Skin epidermis (tissue), 12 donors: ENCODE measurements around the gene ADGRL3.
A peak's percentile ranks its signal among the peaks of the same experiment; 100 is the strongest.

Experiments used
- H3K27ac ChIP-seq, 21 experiments: fragments of 200-600 bp; sonication (generic) in 11 of 21; one replicate each; pipeline ENCODE4 v1.5.0; 2020; ENCODE audit warnings: mild to moderate bottlenecking in 3 of 21, inconsistent platforms in 2 of 21, moderate library complexity in 2 of 21
- H3K4me3 ChIP-seq, 7 experiments: fragments of 200-600 bp; sonication (generic) in 2 of 7; one replicate each; pipeline ENCODE4 v1.5.0; 2020; ENCODE audit warnings: inconsistent platforms in 2 of 7, mild to moderate bottlenecking in 2 of 7, moderate library complexity in 1 of 7

Gene ADGRL3

GRCh38 chr4:61273233-61273632 is 73.1 kb downstream of the ADGRL3 start:
- H3K27ac ChIP-seq: peak overlapping the region in 1 of 21 experiments; percentile 9
- no peak overlapping the region for H3K4me3 ChIP-seq

GRCh38 chr4:61274286-61274685 is 74.2 kb downstream of the ADGRL3 start:
- Histone ChIP-seq H3K27ac (no peak overlapping the region), H3K4me3 (no peak overlapping the region)

DNA sequence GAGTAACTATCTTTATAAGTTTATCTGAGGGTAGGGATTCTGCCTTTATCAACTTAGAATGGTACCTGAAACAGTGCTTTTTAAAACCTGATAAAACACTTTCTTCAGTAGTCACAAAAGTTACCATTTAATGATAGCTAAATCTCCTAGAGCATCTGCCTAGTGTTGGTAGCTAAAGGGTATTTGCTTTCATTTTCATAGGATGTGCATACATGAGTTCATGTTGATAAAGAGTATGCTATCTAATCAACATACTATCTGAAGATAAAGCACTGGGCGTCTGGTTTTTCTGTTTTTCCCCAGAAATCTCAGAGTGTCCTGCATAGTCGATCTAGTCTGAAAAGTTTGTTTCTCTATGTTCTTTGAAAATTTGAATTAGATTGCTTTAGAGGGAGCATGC is 75.1 kb downstream of the ADGRL3 start:
- Histone ChIP-seq H3K4me3 (no peak overlapping the region), H3K27ac (no peak overlapping the region)

GRCh38 chr4:61276029-61276428 is 75.9 kb downstream of the ADGRL3 start:
- no peak overlapping the region for H3K27ac ChIP-seq
- H3K4me3 ChIP-seq: no peak overlapping the region

DNA sequence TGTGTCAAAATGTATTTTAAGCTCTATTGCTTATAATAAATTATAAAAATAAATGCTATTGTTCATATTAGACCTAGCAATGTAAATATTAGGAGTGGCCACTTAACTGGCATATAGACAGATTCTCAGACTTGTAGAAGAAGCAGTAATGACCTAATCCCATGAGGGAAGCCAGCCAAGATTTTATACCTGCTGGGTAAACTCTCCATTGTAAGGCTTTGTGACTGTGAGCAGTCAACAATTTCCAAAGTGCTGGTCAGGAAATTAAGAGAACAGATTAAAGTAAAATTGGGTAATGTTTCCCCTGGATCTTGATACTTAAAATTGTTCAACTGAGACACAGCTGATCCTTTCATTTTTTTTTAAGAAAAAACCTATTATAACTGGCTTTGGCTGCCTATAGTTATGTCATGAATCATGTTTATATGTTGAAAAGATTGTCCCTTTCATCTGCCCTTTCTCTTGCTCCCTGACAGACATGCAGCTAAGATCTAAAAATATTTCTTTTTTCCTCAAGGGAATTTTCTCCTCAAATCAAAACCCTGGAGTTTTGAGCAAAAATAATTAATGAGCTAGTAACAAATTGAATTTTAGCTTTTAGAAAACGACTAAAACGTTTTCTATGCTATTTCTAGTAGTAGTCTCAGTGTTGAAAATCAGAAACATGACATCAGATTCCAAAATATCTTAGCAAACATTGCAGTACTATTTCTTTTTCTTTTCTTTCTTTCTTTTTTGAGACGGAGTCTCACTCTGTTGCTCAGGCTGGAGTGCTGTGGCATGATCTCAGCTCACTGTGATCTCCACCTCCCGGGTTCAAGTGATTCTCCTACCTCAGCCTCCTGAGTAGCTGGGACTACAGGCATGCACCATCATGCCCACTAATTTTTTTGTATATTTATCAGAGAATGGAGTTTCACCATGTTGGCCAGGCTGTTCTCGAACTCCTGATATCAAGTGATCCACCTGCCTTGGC is 77.9 kb downstream of the ADGRL3 start:
- peak overlapping the region in 1 of 21 experiments; percentile 18 for H3K27ac ChIP-seq

DNA sequence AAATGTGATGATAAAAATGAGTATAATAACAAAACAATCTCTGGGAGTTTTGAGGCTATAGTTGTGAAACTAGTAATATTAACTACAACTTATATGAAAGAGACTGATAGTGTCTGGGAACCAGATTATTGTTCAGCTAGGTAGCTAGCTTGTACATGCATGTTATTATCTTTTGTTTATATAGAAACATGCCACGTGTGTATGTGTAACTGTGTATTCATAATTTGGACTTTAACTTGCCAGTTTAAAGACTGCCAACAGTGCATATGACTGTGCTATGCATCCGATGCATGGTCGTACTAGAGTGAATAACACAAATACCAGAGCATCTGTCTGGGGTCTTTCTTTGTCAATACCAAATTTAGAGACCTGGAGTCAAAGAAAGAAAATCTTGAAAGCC is 92.2 kb downstream of the ADGRL3 start:
- no peak overlapping the region for H3K27ac ChIP-seq
- H3K4me3 ChIP-seq: no peak overlapping the region

More for the DNA sequence above, 77.9 kb downstream of the ADGRL3 start:
- H3K4me3 ChIP-seq: no peak overlapping the region

DNA sequence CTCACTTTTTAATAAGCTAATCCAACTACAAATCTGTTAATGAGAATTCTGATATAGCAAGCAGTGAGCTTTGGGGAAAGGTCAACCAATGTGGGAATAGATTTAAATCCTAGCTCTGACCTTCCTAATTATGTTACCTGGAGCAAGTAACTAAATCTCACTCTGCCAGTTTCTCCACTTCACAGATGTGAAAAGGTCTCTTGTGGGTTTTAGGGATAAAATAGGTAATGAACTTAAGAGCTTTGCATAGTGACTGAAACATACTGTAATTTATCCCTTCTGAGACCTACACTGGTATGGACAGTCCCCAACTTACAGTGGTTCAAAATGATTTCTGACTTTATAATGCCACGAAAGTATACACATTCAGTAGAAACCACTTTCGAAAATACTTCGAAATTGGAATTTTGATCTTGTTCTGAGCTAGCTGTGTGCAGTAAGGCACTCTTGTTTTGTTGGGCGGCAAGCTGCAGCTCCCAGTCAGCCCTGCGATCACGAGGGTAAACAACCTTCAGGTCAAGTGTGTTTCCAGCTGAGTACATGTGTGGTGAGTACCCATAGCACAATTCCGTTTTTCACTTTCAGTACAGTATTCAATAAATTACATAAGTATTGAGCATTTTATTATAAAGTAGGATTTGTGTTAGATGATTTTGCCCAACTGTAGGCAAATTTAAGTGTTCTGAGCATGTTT is 93.7 kb downstream of the ADGRL3 start:
- H3K27ac ChIP-seq: no peak overlapping the region
- no peak overlapping the region for H3K4me3 ChIP-seq

- Histone ChIP-seq H3K27ac (no peak overlapping the region), H3K4me3 (no peak overlapping the region)
These were observed 94.8 kb downstream of the ADGRL3 start for GRCh38 chr4:61294936-61295335.

DNA sequence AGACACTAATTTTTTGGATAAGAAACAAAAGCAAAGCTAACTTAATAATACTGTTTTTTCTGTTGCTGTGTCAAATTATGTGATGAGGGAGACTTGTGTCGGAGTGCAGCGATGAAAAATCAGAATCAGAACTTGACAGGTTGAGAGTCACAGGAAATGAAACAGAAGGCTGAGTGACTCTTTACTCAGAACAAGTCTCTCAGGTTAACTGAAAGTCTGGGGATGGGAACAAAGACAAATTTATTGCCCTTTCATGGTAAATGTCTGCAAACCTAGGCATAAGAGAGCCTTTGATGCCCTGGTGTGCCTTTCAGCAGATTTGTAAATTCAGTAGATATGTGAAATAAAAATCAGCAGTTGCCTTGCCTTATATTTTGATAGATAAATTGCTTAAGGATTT is 96.0 kb downstream of the ADGRL3 start:
- Histone ChIP-seq H3K27ac (no peak overlapping the region), H3K4me3 (no peak overlapping the region)

DNA sequence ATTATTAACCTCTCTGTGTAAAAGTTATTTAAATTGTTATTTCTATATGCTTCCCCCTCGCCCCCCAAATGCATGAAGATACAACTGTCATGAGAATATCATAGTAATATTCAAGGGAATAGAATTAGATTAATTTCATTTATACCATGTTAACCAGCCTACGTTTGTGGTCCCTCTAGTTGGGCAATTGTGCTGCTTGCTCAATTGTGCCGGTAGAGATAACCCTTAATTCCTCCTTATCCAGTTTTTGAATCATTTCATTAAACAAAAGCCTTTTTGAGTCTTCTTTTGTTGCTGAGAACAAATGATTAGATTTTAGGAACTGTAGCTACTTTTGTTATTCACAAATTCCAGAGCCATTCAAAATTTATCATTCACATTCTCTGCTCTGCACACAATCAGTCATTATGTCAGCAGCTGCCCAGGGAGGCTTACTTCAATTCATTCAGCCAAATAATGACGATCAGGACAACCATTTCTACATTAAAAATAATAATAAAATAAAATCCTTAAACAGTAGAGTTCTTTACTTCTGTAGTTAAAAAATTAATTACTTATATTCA is 98.1 kb downstream of the ADGRL3 start:
- no peak overlapping the region for H3K4me3 ChIP-seq

GRCh38 chr4:61299316-61299715 is 99.2 kb downstream of the ADGRL3 start:
- H3K27ac ChIP-seq: no peak overlapping the region
- no peak overlapping the region for H3K4me3 ChIP-seq

More for the DNA sequence above, 98.1 kb downstream of the ADGRL3 start:
- H3K27ac ChIP-seq: no peak overlapping the region

DNA sequence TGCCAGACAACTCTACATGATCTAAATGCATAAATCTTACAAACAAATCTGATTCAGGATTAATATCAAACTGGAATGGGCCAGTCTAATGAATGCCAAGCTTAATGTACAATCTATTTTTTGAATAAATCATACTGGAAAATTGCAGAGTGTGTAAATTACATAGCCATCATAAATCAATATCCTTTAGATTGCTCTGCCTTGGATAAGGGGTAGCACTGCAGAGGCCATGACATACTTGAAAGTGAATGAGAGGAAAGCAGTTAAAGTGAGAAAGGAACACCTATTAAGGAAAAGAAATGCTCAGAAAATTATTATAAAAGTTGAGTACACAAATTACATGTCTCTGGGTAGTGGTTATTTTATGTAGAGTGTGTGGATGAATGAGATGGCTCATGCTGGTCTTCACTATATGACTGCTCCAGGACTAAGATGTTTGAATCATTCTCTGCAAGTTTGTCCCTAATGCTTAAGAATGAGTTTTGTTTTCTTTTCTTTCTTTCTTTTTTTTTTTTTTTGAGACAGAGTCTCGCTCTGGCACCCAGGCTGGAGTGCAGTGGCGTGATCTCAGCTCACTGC is 100.2 kb downstream of the ADGRL3 start:
- H3K4me3 ChIP-seq: no peak overlapping the region
- no peak overlapping the region for H3K27ac ChIP-seq

GRCh38 chr4:61301271-61301670 is 101.1 kb downstream of the ADGRL3 start:
- Histone ChIP-seq H3K4me3 (no peak overlapping the region), H3K27ac (no peak overlapping the region)

DNA sequence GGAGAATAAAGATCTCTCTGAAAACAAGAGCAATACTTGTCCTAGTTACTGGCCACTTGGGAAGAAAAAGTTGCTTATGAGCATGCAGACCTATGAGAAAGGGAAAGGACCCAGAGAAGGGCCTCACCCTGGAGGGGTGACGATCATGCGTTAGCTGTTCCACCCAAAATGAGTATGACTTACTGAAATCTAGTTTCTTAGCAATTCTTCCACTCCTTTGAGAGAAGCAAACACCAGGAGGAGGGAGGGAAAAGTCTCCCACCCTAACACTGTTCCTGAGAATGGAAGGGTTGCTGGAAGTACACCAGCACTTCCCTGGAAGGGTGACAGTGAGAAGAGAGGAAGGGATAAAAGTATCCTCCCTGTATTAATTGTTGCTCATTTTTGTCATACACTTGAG is 107.9 kb downstream of the ADGRL3 start:
- no peak overlapping the region for H3K27ac ChIP-seq
- H3K4me3 ChIP-seq: no peak overlapping the region

- Histone ChIP-seq H3K27ac (no peak overlapping the region), H3K4me3 (no peak overlapping the region)
These were observed 109.5 kb downstream of the ADGRL3 start for GRCh38 chr4:61309616-61310015.

GRCh38 chr4:61312526-61312925 is 112.4 kb downstream of the ADGRL3 start:
- no peak overlapping the region for H3K4me3 ChIP-seq
- no peak overlapping the region for H3K27ac ChIP-seq

DNA sequence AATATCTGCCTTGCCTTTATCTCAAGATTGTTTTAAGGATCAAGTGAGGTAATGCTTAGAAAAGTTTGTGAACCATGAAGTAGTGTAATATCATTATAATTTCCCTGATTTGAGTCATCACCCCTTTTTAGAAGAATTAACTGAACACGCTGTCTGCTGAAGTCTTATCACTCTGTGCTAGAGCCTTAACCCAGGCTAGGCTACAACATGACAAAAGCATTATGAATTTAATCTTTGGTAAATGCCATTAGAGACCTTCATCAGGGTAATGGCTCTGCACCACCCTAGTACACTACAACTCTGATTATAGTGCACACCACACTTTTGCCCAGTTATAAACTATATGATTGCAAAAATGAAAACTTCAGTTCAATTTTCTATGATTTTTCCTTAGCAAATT is 118.3 kb downstream of the ADGRL3 start:
- Histone ChIP-seq H3K27ac (no peak overlapping the region), H3K4me3 (no peak overlapping the region)

DNA sequence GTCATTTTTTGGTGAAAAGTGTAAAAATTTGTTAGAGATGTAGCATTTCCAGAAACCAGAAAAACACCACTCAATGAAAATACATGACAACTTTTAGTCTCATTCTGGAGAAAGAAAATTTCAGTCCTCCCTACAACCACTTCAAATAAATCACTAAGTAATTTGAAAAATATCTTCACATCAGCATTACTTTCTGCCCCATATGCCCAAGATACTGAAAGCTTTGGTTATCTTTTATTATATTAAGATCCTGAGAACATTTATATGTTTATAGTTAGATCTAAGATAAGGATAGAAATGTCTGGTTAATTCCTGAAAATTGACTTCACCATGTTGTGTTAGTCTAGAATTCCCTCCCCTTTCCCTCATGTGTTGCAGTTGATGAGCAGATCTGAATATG is 119.0 kb downstream of the ADGRL3 start:
- Histone ChIP-seq H3K27ac (no peak overlapping the region), H3K4me3 (no peak overlapping the region)

- Histone ChIP-seq H3K4me3 (no peak overlapping the region), H3K27ac (no peak overlapping the region)
These were observed 120.0 kb downstream of the ADGRL3 start for GRCh38 chr4:61320154-61320553.

- no peak overlapping the region for H3K27ac ChIP-seq
- no peak overlapping the region for H3K4me3 ChIP-seq
These were observed 120.5 kb downstream of the ADGRL3 start for GRCh38 chr4:61320631-61321030.
